Measurements from ENCODE around the gene NEK11.

GRCh38 chr3:131158434-131158833 lies 131.8 kb downstream of the NEK11 start:
- TF ChIP-seq, protein P1, sequence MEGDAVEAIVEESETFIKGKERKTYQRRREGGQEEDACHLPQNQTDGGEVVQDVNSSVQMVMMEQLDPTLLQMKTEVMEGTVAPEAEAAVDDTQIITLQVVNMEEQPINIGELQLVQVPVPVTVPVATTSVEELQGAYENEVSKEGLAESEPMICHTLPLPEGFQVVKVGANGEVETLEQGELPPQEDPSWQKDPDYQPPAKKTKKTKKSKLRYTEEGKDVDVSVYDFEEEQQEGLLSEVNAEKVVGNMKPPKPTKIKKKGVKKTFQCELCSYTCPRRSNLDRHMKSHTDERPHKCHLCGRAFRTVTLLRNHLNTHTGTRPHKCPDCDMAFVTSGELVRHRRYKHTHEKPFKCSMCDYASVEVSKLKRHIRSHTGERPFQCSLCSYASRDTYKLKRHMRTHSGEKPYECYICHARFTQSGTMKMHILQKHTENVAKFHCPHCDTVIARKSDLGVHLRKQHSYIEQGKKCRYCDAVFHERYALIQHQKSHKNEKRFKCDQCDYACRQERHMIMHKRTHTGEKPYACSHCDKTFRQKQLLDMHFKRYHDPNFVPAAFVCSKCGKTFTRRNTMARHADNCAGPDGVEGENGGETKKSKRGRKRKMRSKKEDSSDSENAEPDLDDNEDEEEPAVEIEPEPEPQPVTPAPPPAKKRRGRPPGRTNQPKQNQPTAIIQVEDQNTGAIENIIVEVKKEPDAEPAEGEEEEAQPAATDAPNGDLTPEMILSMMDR (IDR thresholded peaks at IDR 0.05) = no peak
- TF ChIP-seq POLR2A (IDR thresholded peaks at IDR 0.05) = no peak
